Measurements from ENCODE around the gene SLC9A9.

- TF ChIP-seq CTCF (IDR thresholded peaks at IDR 0.05) = no peak
- no peak for TF ChIP-seq POLR2A (IDR thresholded peaks at IDR 0.05)
- no peak for TF ChIP-seq POLR2AphosphoS5 (IDR thresholded peaks at IDR 0.05)
Observed at GRCh38 chr3:143658116-143658515, 190.2 kb downstream of the SLC9A9 start.

Measured in breast epithelium (tissue), 3 donors.